ENCODE measurements around the gene SPAG5. TPM values are rescaled to one million over a fixed set of nuclear protein-coding genes. Genes with fewer than 3 reads are reported as not detected.

SPAG5 gene
- total RNA-seq, 1 donor from 2014 or later: 141 TPM

DNA sequence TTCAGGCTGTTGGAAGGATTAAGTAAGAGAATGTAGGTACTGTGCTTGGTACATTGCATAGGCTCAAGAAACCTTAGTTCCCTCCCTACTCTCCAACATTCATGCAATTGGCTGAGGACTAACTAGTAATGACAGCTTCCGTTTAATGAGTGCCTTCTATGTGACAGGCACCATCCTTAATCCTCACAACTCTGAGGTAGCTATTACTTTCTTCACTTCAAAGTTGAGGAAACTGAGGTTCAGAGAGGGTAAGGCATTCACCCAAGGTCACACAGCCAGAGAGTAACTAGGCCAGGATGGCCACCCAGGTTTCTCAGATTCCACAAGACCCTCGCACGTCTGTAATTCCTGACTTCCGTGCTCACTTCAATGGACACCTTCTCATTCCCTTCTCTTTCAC lies 68.6 kb downstream of the SPAG5 start:
- no peak overlapping the region for H3K4me3 Mint-ChIP-seq
- Histone ChIP-seq H3K9ac (no peak overlapping the region), H3F3A (ENCODE audit: low read depth) (no peaks in the 10 kb centered on the region), H3K36me3 (no peaks in the 10 kb centered on the region), H3K79me2 (ENCODE audit: low read depth) (no peaks in the 10 kb centered on the region), H3K4me3 (no peak overlapping the region), H4K20me1 (ENCODE audit: low read depth) (no peaks in the 10 kb centered on the region), H3K4me2 (no peak overlapping the region), H3K9me3 (ENCODE audit: low read depth) (no peaks in the 10 kb centered on the region), H3K27ac (no peak overlapping the region), H3K4me1 (no peaks in the 10 kb centered on the region), H2AFZ (replicated peaks) (no peak overlapping the region), H3K27me3 (no peaks in the 10 kb centered on the region)
- no peaks in the 10 kb centered on the region for H3K9me3 Mint-ChIP-seq
- no peaks in the 10 kb centered on the region for H3K36me3 Mint-ChIP-seq
- H3K4me1 Mint-ChIP-seq: peaks cover 39% of the 10 kb centered on the region
- H3K27ac Mint-ChIP-seq: no peak overlapping the region
- no peak for TF ChIP-seq EZH2 (IDR thresholded peaks at IDR 0.05)
- no peak for DNase-seq (ENCODE audit: low spot score)
- H3K27me3 Mint-ChIP-seq (ENCODE audit: insufficient read depth, low read depth): peaks cover 10% of the 10 kb centered on the region

DNA sequence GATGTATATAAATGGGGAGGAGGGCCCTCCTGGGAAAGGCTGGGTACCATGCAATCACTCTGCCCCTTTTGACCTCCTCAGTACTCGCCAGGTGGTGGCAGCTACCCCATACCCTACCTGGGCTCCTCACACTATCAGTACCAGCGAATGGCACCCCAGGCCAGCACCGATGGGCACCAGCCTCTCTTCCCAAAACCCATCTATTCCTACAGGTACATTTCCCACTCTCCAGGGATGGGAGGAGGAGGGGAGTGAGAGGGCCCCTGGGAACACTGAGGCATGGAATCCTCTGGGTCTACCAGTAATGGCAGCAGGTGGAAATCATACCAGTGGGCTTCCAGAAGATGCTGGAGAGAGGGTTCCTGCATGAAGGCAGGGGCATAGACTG lies 69.8 kb downstream of the SPAG5 start:
- Mint-ChIP-seq H3K4me3 (no peak overlapping the region), H3K9me3 (no peaks in the 10 kb centered on the region), H3K4me1 (peaks cover 39% of the 10 kb centered on the region), H3K27me3 (ENCODE audit: insufficient read depth, low read depth) (peaks cover 10% of the 10 kb centered on the region), H3K36me3 (no peaks in the 10 kb centered on the region), H3K27ac (no peak overlapping the region)
- Histone ChIP-seq H3K79me2 (ENCODE audit: low read depth) (no peaks in the 10 kb centered on the region), H3K4me3 (no peak overlapping the region), H3K27me3 (no peaks in the 10 kb centered on the region), H3K9me3 (ENCODE audit: low read depth) (no peaks in the 10 kb centered on the region), H3F3A (ENCODE audit: low read depth) (no peaks in the 10 kb centered on the region), H3K4me1 (no peaks in the 10 kb centered on the region), H3K36me3 (no peaks in the 10 kb centered on the region), H3K4me2 (no peak overlapping the region), H3K27ac (no peak overlapping the region), H4K20me1 (ENCODE audit: low read depth) (no peaks in the 10 kb centered on the region), H3K9ac (no peak overlapping the region), H2AFZ (replicated peaks) (no peak overlapping the region)
- no peak for DNase-seq (ENCODE audit: low spot score)
- TF ChIP-seq EZH2phosphoT487 (IDR thresholded peaks at IDR 0.05) (no peak), EZH2 (IDR thresholded peaks at IDR 0.05) (no peak)
- TF ChIP-seq, protein P1, sequence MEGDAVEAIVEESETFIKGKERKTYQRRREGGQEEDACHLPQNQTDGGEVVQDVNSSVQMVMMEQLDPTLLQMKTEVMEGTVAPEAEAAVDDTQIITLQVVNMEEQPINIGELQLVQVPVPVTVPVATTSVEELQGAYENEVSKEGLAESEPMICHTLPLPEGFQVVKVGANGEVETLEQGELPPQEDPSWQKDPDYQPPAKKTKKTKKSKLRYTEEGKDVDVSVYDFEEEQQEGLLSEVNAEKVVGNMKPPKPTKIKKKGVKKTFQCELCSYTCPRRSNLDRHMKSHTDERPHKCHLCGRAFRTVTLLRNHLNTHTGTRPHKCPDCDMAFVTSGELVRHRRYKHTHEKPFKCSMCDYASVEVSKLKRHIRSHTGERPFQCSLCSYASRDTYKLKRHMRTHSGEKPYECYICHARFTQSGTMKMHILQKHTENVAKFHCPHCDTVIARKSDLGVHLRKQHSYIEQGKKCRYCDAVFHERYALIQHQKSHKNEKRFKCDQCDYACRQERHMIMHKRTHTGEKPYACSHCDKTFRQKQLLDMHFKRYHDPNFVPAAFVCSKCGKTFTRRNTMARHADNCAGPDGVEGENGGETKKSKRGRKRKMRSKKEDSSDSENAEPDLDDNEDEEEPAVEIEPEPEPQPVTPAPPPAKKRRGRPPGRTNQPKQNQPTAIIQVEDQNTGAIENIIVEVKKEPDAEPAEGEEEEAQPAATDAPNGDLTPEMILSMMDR (IDR thresholded peaks at IDR 0.05): no peak

DNA sequence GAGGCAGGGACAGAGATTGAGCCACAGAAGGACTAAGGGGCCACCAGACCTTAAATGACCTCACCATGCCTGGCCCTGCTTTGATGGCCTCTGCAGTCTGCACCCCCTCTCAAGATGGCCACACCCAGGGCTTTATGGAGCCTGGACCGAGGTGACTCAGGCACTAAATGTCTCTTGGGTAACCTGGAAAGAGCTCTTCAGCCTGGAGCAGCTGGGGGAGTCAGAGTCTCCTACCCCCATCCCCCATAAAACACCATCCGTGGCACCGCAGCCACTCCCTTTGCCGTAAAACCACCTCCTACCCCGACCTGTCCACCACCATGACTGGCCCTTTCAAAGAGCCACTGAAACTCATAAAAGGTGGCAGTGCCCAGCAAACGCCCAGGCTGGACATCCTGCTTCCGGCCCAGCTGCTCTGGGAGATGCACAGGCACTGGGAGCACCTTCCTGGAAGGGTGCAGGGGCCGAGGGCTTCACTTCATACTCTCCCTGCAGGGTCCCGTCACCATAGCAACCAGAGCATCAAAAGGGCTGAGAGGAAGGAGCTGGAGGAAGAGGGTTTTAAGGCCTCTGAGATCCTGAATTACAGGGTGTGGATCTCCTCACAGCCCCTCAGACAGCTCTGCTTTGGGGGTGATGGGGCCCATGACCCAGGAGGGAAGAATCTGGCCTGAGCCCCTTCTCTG lies 70.4 kb downstream of the SPAG5 start:
- H3K4me1 Mint-ChIP-seq: peaks cover 41% of the 10 kb centered on the region
- Histone ChIP-seq H4K20me1 (ENCODE audit: low read depth) (no peaks in the 10 kb centered on the region), H3K9me3 (ENCODE audit: low read depth) (no peaks in the 10 kb centered on the region), H3K36me3 (no peaks in the 10 kb centered on the region), H3K4me3 (no peak overlapping the region), H2AFZ (replicated peaks) (no peak overlapping the region), H3K27ac (no peak overlapping the region), H3K9ac (no peak overlapping the region), H3K79me2 (ENCODE audit: low read depth) (no peaks in the 10 kb centered on the region), H3K4me2 (no peak overlapping the region), H3K27me3 (no peaks in the 10 kb centered on the region), H3F3A (ENCODE audit: low read depth) (no peaks in the 10 kb centered on the region), H3K4me1 (no peaks in the 10 kb centered on the region)
- no peaks in the 10 kb centered on the region for H3K36me3 Mint-ChIP-seq
- H3K4me3 Mint-ChIP-seq: peak overlapping the region; percentile 30
- peaks cover 10% of the 10 kb centered on the region for H3K27me3 Mint-ChIP-seq (ENCODE audit: insufficient read depth, low read depth)
- DNase-seq (ENCODE audit: low spot score): peak; percentile 71
- H3K9me3 Mint-ChIP-seq: no peaks in the 10 kb centered on the region
- TF ChIP-seq EZH2phosphoT487 (IDR thresholded peaks at IDR 0.05) (no peak), EZH2 (IDR thresholded peaks at IDR 0.05) (no peak)
- TF ChIP-seq, protein P1 (IDR thresholded peaks at IDR 0.05): no peak
- no peak overlapping the region for H3K27ac Mint-ChIP-seq

DNA sequence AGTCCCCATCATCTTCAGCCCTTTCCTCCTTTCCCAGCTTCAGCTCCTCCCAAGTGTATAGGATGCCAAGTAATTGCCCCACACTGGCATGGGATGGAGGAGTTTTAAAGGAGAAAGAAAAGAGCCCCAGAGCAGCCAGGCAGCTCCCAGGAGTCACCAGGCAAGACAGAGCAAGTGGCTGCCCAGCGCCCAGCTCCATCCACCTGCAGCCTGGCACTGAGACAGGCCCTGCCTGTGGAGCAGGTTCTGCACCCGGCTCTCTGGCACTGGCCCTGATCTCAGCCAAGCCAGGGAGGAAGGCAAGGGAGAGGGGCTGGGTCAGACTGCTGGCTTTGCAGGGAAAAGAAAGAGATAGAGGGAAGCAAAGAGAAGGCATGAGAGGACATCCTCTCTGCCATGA lies 71.0 kb downstream of the SPAG5 start:
- peaks cover 10% of the 10 kb centered on the region for H3K27me3 Mint-ChIP-seq (ENCODE audit: insufficient read depth, low read depth)
- peaks cover 40% of the 10 kb centered on the region for H3K4me1 Mint-ChIP-seq
- Histone ChIP-seq H3K36me3 (no peaks in the 10 kb centered on the region), H3K79me2 (ENCODE audit: low read depth) (no peaks in the 10 kb centered on the region), H3K4me3 (no peak overlapping the region), H3F3A (ENCODE audit: low read depth) (no peaks in the 10 kb centered on the region), H4K20me1 (ENCODE audit: low read depth) (no peaks in the 10 kb centered on the region), H3K4me1 (no peaks in the 10 kb centered on the region), H3K9me3 (ENCODE audit: low read depth) (no peaks in the 10 kb centered on the region), H3K4me2 (no peak overlapping the region), H3K27ac (no peak overlapping the region), H2AFZ (replicated peaks) (no peak overlapping the region), H3K9ac (no peak overlapping the region), H3K27me3 (no peaks in the 10 kb centered on the region)
- no peak for DNase-seq (ENCODE audit: low spot score)
- no peaks in the 10 kb centered on the region for H3K36me3 Mint-ChIP-seq
- H3K27ac Mint-ChIP-seq: no peak overlapping the region
- H3K9me3 Mint-ChIP-seq: no peaks in the 10 kb centered on the region
- TF ChIP-seq, protein P1 (IDR thresholded peaks at IDR 0.05): no peak
- TF ChIP-seq EZH2 (IDR thresholded peaks at IDR 0.05): no peak
- no peak for TF ChIP-seq EZH2phosphoT487 (IDR thresholded peaks at IDR 0.05)
- H3K4me3 Mint-ChIP-seq: no peak overlapping the region
